Choroid plexus epithelial cell (primary cell): ENCODE data around the gene NEURL2.

Experiments used
- DNase-seq: peaks from one replicate; pipeline ENCODE4 v3.0.0-alpha.2; 2010; ENCODE audit warnings: low read depth
- H3K4me3 ChIP-seq: 2 replicates; pipeline ENCODE4 v1.5.1; 2011; ENCODE audit warnings: low read depth, mild to moderate bottlenecking, control low read depth, low read length, moderate library complexity
- CTCF ChIP-seq: conservative IDR thresholded peaks from 2 replicates; pipeline ENCODE4 v1.5.1; 2011; ENCODE audit warnings: low read depth, mild to moderate bottlenecking, control low read depth, inconsistent platforms, low read length, moderate library complexity

NEURL2 gene

GRCh38 chr20:45925821-45926506 is 35.0 kb upstream of the NEURL2 start:
- no peak for TF ChIP-seq CTCF
- no peak overlapping the region for H3K4me3 ChIP-seq
- no peak for DNase-seq

GRCh38 chr20:45924391-45925261 is 33.6 kb upstream of the NEURL2 start:
- no peak for TF ChIP-seq CTCF
- DNase-seq, result peak; percentile 82
- peak overlapping the region; percentile 13 for H3K4me3 ChIP-seq

- no peak for TF ChIP-seq CTCF
- no peak for DNase-seq
- H3K4me3 ChIP-seq, result no peak overlapping the region
Measured at GRCh38 chr20:45921337-45922189, 30.6 kb upstream of the NEURL2 start.

- TF ChIP-seq CTCF, result no peak
Measured at GRCh38 chr20:45920462-45921336, 29.7 kb upstream of the NEURL2 start.

GRCh38 chr20:45919542-45920399 is 28.8 kb upstream of the NEURL2 start:
- peak; percentile 98 for DNase-seq
- H3K4me3 ChIP-seq, result peak overlapping the region; percentile 10
- TF ChIP-seq CTCF, result no peak

More at GRCh38 chr20:45920462-45921336, 29.7 kb upstream of the NEURL2 start:
- DNase-seq, result peak; percentile 50
- peak overlapping the region; percentile 10 for H3K4me3 ChIP-seq
